HepG2 (cell line): ENCODE data around the gene ANKLE1. TPM values are rescaled to one million over a fixed set of nuclear protein-coding genes. Genes with fewer than 3 reads are reported as not detected.

Experiments used
- ATF7-NPFF ChIP-seq: sonication (generic); formaldehyde crosslinking; IDR thresholded peaks from 2 replicates; pipeline ENCODE4 v1.8.1; 2023; ENCODE audit warnings: mild to moderate bottlenecking, low read depth, missing genetic modification reagents, moderate library complexity
- GZF1 ChIP-seq: sonication (generic); formaldehyde crosslinking; IDR thresholded peaks from 2 replicates; pipeline ENCODE4 v1.5.1; 2020; ENCODE audit warnings: mild to moderate bottlenecking, missing genetic modification reagents
- IRF9 ChIP-seq: sonication (generic); formaldehyde crosslinking; IDR thresholded peaks from 2 replicates; pipeline ENCODE4 v1.8.0; 2022; ENCODE audit warnings: missing genetic modification reagents, mild to moderate bottlenecking, borderline replicate concordance
- KMT2A ChIP-seq: sonication (generic); formaldehyde crosslinking; IDR thresholded peaks from 2 replicates; pipeline ENCODE4 v1.4.0; 2020; ENCODE audit warnings: missing genetic modification reagents
- PAF1 ChIP-seq: IDR thresholded peaks from 2 replicates; pipeline ENCODE4 v1.6.1; 2016; ENCODE audit warnings: missing genetic modification reagents, missing compliant biosample characterization
- PAXIP1 ChIP-seq: sonication (generic); formaldehyde crosslinking; conservative IDR thresholded peaks from 2 replicates; pipeline ENCODE4 v1.4.0; 2020; ENCODE audit warnings: mild to moderate bottlenecking, missing genetic modification reagents, moderate library complexity
- POLR2AphosphoS5 ChIP-seq: IDR thresholded peaks from 2 replicates; pipeline ENCODE4 v1.6.1; 2012; ENCODE audit warnings: low read depth, low read length
- RAD21 ChIP-seq: fragments of 450-650 bp; formaldehyde crosslinking; IDR thresholded peaks from 2 replicates; pipeline ENCODE4 v1.5.0; 2020; ENCODE audit warnings: mild to moderate bottlenecking
- RARG ChIP-seq: sonication (generic); formaldehyde crosslinking; IDR thresholded peaks from 2 replicates; pipeline ENCODE4 v1.4.0; 2020; ENCODE audit warnings: low read depth, mild to moderate bottlenecking, missing genetic modification reagents
- RBM22 ChIP-seq: fragments of 200-400 bp; formaldehyde crosslinking; optimal IDR thresholded peaks from 2 replicates; pipeline ENCODE3; 2017; ENCODE audit warnings: mild to moderate bottlenecking, low read length, moderate library complexity
- RFX3 ChIP-seq: IDR thresholded peaks from 2 replicates; pipeline ENCODE4 v1.6.1; 2016; ENCODE audit warnings: missing biosample characterization, missing genetic modification reagents
- RNF2 ChIP-seq: fragments of 450-650 bp; conservative IDR thresholded peaks from 2 replicates; pipeline ENCODE4 v1.6.1; 2016; ENCODE audit warnings: low read depth
- SRSF4 ChIP-seq: fragments of 200-400 bp; formaldehyde crosslinking; IDR thresholded peaks from one replicate; pipeline ENCODE4 v1.6.1; 2018; ENCODE audit warnings: mild to moderate bottlenecking, low read depth, low read length, moderate library complexity; ENCODE audit not compliant: poor library complexity, severe bottlenecking
- SRSF9 ChIP-seq: fragments of 200-400 bp; formaldehyde crosslinking; IDR thresholded peaks from 2 replicates; pipeline ENCODE4 v1.6.1; 2018; ENCODE audit warnings: borderline replicate concordance, mild to moderate bottlenecking, low read depth, low read length; ENCODE audit not compliant: insufficient read depth, poor library complexity, severe bottlenecking
- ZMAT5 ChIP-seq: sonication (generic); formaldehyde crosslinking; IDR thresholded peaks from 2 replicates; pipeline ENCODE4 v1.5.0; 2020; ENCODE audit warnings: mild to moderate bottlenecking, low read depth, missing genetic modification reagents, borderline replicate concordance
- ZNF225 ChIP-seq: sonication (generic); formaldehyde crosslinking; IDR thresholded peaks from 2 replicates; pipeline ENCODE4 v1.4.0; 2020; ENCODE audit warnings: mild to moderate bottlenecking, missing genetic modification reagents
- ZNF24 ChIP-seq: fragments of 450-650 bp; IDR thresholded peaks from 2 replicates; pipeline ENCODE4 v1.6.1; 2017; ENCODE audit warnings: antibody characterized with exemption, mild to moderate bottlenecking
- ZNF331 ChIP-seq: sonication (generic); formaldehyde crosslinking; IDR thresholded peaks from 2 replicates; pipeline ENCODE4 v1.4.0; 2020; ENCODE audit warnings: missing genetic modification reagents
- ZNF333 ChIP-seq: sonication (generic); formaldehyde crosslinking; IDR thresholded peaks from 2 replicates; pipeline ENCODE4 v1.4.0; 2020; ENCODE audit warnings: mild to moderate bottlenecking, missing genetic modification reagents, borderline replicate concordance
- ZNF543 ChIP-seq: sonication (generic); formaldehyde crosslinking; IDR thresholded peaks from 2 replicates; pipeline ENCODE4 v1.4.0; 2020; ENCODE audit warnings: mild to moderate bottlenecking, missing genetic modification reagents
- ZNF574 ChIP-seq: sonication (generic); formaldehyde crosslinking; IDR thresholded peaks from 2 replicates; pipeline ENCODE4 v1.4.0; 2020; ENCODE audit warnings: missing genetic modification reagents
- ZNF879 ChIP-seq: sonication (generic); formaldehyde crosslinking; IDR thresholded peaks from 2 replicates; pipeline ENCODE4 v1.8.1; 2023; ENCODE audit warnings: missing genetic modification reagents
- ZNF891 ChIP-seq: sonication (generic); formaldehyde crosslinking; IDR thresholded peaks from 2 replicates; pipeline ENCODE4 v1.5.0; 2020; ENCODE audit warnings: mild to moderate bottlenecking, missing genetic modification reagents
- polyA plus RNA-seq, 8 experiments: library from polyadenylated mRNA; depleted of rRNA in 3 of 8; stranded (reverse) in 7 of 8; unstranded in 1 of 8; fragments of >200 nt; fragmentation: Illumina TruSeq in 4 of 8; extraction: Trizol in 4 of 8; gene quantifications; 2 replicates each; pipeline versions ENCODE4 v1.2.1 to v1.2.3, GENCODE V29; 2011 to 2016; ENCODE audit warnings: low read depth in 4 of 8, missing spikeins in 1 of 8, mixed read lengths in 1 of 8; ENCODE audit not compliant: insufficient read depth in 1 of 8
- total RNA-seq, 5 experiments: library from RNA; depleted of rRNA; stranded (reverse); fragments of >200 nt; fragmentation: Illumina TruSeq; extraction: Trizol; gene quantifications; 2 replicates each; pipeline ENCODE4 v1.2.3, GENCODE V29; 2016; ENCODE audit warnings: low read depth in 1 of 5

The ANKLE1 gene
- total and polyA plus RNA-seq, 2 of the 13 experiments (the other 11 are each of a cell fraction or from before 2014, with no cell fraction given): 0.69 to 1.5 TPM

GRCh38 chr19:17303167-17303939 lies 21.7 kb downstream of the ANKLE1 start, which contains the start of gene ABHD8 (continued):
- TF ChIP-seq ZMAT5 (CRISPR knock-in tag) (no peak), POLR2AphosphoS5 (peak; percentile 32; the same call in 1 of the 2 replicates), RFX3 (CRISPR knock-in tag) (no peak), RAD21 (peak; percentile 32), RARG (CRISPR knock-in tag) (no peak), RNF2 (no peak), SRSF9 (no peak), ZNF891 (CRISPR knock-in tag) (no peak), RBM22 (no peak), KMT2A (CRISPR knock-in tag) (peak; percentile 40; the same call in 1 of the 2 replicates), ZNF331 (CRISPR knock-in tag) (no peak; the same call in 1 of the 2 replicates), ZNF225 (no peak), ZNF879 (CRISPR knock-in tag) (no peak), PAXIP1 (CRISPR knock-in tag) (no peak), GZF1 (no peak), ATF7-NPFF (no peak), PAF1 (CRISPR knock-in tag) (no peak), ZNF543 (CRISPR knock-in tag) (no peak), ZNF24 (no peak), SRSF4 (no peak), IRF9 (CRISPR knock-in tag) (peak; percentile 36; the same call in 1 of the 2 replicates), ZNF574 (CRISPR knock-in tag) (peak; percentile 50; the same call in 1 of the 2 replicates), ZNF333 (CRISPR knock-in tag) (no peak)
